HepG2 (cell line): ENCODE data around the gene FAM83F. TPM values are rescaled to one million over a fixed set of nuclear protein-coding genes. Genes with fewer than 3 reads are reported as not detected.

Source experiments
- BRCA1 ChIP-seq: sonication (generic); formaldehyde crosslinking; IDR thresholded peaks from 2 replicates; pipeline ENCODE4 v1.4.0; 2020; ENCODE audit warnings: missing genetic modification reagents
- FLYWCH1 ChIP-seq: sonication (generic); formaldehyde crosslinking; IDR thresholded peaks from 2 replicates; pipeline ENCODE4 v1.8.1; 2023; ENCODE audit warnings: mild to moderate bottlenecking, missing genetic modification reagents
- FOXJ3 ChIP-seq: sonication (generic); formaldehyde crosslinking; IDR thresholded peaks from 2 replicates; pipeline ENCODE4 v1.4.0; 2020; ENCODE audit warnings: missing genetic modification reagents, mild to moderate bottlenecking, borderline replicate concordance
- FOXK2 ChIP-seq: fragments of 450-650 bp; IDR thresholded peaks from 2 replicates; pipeline ENCODE4 v1.6.1; 2016
- GLMP ChIP-seq: sonication (generic); formaldehyde crosslinking; IDR thresholded peaks from 2 replicates; pipeline ENCODE4 v1.9.0; 2021; ENCODE audit warnings: missing genetic modification reagents, mild to moderate bottlenecking, borderline replicate concordance
- NBN ChIP-seq: fragments of 450-650 bp; conservative IDR thresholded peaks from 2 replicates; pipeline ENCODE4 v1.6.1; 2017
- PLSCR1 ChIP-seq: sonication (generic); formaldehyde crosslinking; IDR thresholded peaks from 2 replicates; pipeline ENCODE4 v1.5.0; 2020; ENCODE audit warnings: missing genetic modification reagents, mild to moderate bottlenecking, borderline replicate concordance
- RORA ChIP-seq: sonication (generic); formaldehyde crosslinking; IDR thresholded peaks from 2 replicates; pipeline ENCODE4 v1.5.0; 2020; ENCODE audit warnings: mild to moderate bottlenecking, missing genetic modification reagents, moderate library complexity
- U2AF1 ChIP-seq: fragments of 200-400 bp; formaldehyde crosslinking; optimal IDR thresholded peaks from 2 replicates; pipeline ENCODE3; 2017; ENCODE audit warnings: mild to moderate bottlenecking, low read depth, low read length
- WIZ ChIP-seq: sonication (generic); formaldehyde crosslinking; IDR thresholded peaks from 2 replicates; pipeline ENCODE4 v1.5.1; 2020; ENCODE audit warnings: mild to moderate bottlenecking, missing genetic modification reagents
- ZBTB25 ChIP-seq: IDR thresholded peaks from 2 replicates; pipeline ENCODE4 v1.6.1; 2018; ENCODE audit warnings: missing genetic modification reagents
- ZBTB40 ChIP-seq, 2 experiments: fragments of 450-650 bp in 1 of 2; sonication (generic) in 1 of 2; formaldehyde crosslinking in 1 of 2; IDR thresholded peaks; 2 replicates each; pipeline versions ENCODE4 v1.6.1 to v1.8.0; 2016 to 2022; ENCODE audit warnings: antibody characterized with exemption in 1 of 2, mild to moderate bottlenecking in 1 of 2, missing genetic modification reagents in 1 of 2
- ZMYM4 ChIP-seq: sonication (generic); formaldehyde crosslinking; IDR thresholded peaks from 2 replicates; pipeline ENCODE4 v1.8.1; 2023; ENCODE audit warnings: mild to moderate bottlenecking, missing genetic modification reagents
- ZNF800 ChIP-seq: sonication (generic); formaldehyde crosslinking; IDR thresholded peaks from 2 replicates; pipeline ENCODE4 v1.4.0; 2020; ENCODE audit warnings: missing genetic modification reagents
- polyA plus RNA-seq, 8 experiments: library from polyadenylated mRNA; depleted of rRNA in 3 of 8; stranded (reverse) in 7 of 8; unstranded in 1 of 8; fragments of >200 nt; fragmentation: Illumina TruSeq in 4 of 8; extraction: Trizol in 4 of 8; gene quantifications; 2 replicates each; pipeline versions ENCODE4 v1.2.1 to v1.2.3, GENCODE V29; 2011 to 2016; ENCODE audit warnings: low read depth in 4 of 8, missing spikeins in 1 of 8, mixed read lengths in 1 of 8; ENCODE audit not compliant: insufficient read depth in 1 of 8
- total RNA-seq, 5 experiments: library from RNA; depleted of rRNA; stranded (reverse); fragments of >200 nt; fragmentation: Illumina TruSeq; extraction: Trizol; gene quantifications; 2 replicates each; pipeline ENCODE4 v1.2.3, GENCODE V29; 2016; ENCODE audit warnings: low read depth in 1 of 5

FAM83F gene
- total and polyA plus RNA-seq, 2 of the 13 experiments (the other 11 are each of a cell fraction or from before 2014, with no cell fraction given): not detected

GRCh38 chr22:40044870-40045834 lies 50.4 kb downstream of the FAM83F start (continued):
- no peak for TF ChIP-seq PLSCR1 (CRISPR knock-in tag)
- no peak for TF ChIP-seq BRCA1 (CRISPR knock-in tag)
- TF ChIP-seq ZNF800: no peak
- TF ChIP-seq ZBTB40 (IDR thresholded peaks at IDR 0.05): no peak
- TF ChIP-seq ZBTB40 (CRISPR knock-in tag; IDR thresholded peaks at IDR 0.05): 0 out of 2 replicates have a peak, but pooled peaks have one; percentile 57
- no peak for TF ChIP-seq FOXK2
- TF ChIP-seq ZMYM4: peak; percentile 39; the same call in 1 of the 2 replicates
- peak; percentile 26; the same call in 1 of the 2 replicates for TF ChIP-seq ZBTB25 (CRISPR knock-in tag)
- no peak for TF ChIP-seq FLYWCH1
- no peak for TF ChIP-seq WIZ (CRISPR knock-in tag)
- TF ChIP-seq NBN: no peak
- TF ChIP-seq GLMP: no peak
- no peak for TF ChIP-seq RORA (CRISPR knock-in tag)
- no peak for TF ChIP-seq FOXJ3 (CRISPR knock-in tag)
- no peak for TF ChIP-seq U2AF1
